ENCODE data around the gene VEGFB. TPM values are rescaled to one million over a fixed set of nuclear protein-coding genes. Genes with fewer than 3 reads are reported as not detected.

The VEGFB gene
- total and polyA plus RNA-seq, 12 donors: 158 to 353 (median 277) TPM

GRCh38 chr11:64223001-64223651, 11.3 kb upstream of the VEGFB start:
- Histone ChIP-seq H3K4me1 (peaks cover 16 to 40% (median 28%) of the 10 kb centered on the region in 9 donors), H3K4me3 (no peak overlapping the region), H3K27ac (peak overlapping the region in 2 of 10 donors; percentile 7 to 15), H3K9me3 (no peaks in the 10 kb centered on the region), H3K27me3 (no peaks in the 10 kb centered on the region), H3K36me3 (peaks cover 0 to 64% (median 0%) of the 10 kb centered on the region in 9 donors)
- intact Hi-C loops (cut with DNase I): no loop called here
- DNase-seq: no peak
- 76 to 81% methylated on average over 24 of the region's 24 CpGs for WGBS, 2 donors
- TF ChIP-seq CTCF (IDR thresholded peaks at IDR 0.05): no peak
- no peak for ATAC-seq

GRCh38 chr11:64224151-64224890, 10.1 kb upstream of the VEGFB start:
- no peak for ATAC-seq
- Histone ChIP-seq H3K36me3 (peaks cover 0 to 58% (median 0%) of the 10 kb centered on the region in 9 donors), H3K4me1 (peaks cover 16 to 49% (median 30%) of the 10 kb centered on the region in 9 donors), H3K27me3 (no peaks in the 10 kb centered on the region), H3K27ac (no peak overlapping the region), H3K9me3 (no peaks in the 10 kb centered on the region), H3K4me3 (peak overlapping the region in 1 of 10 donors; percentile 87)
- DNase-seq: no peak
- no peak for TF ChIP-seq CTCF (IDR thresholded peaks at IDR 0.05)
- intact Hi-C loops (cut with DNase I): no loop called here
- WGBS, 2 donors: 91 to 94% methylated on average over 17 of the region's 17 CpGs

- DNase-seq (no peak), ATAC-seq (peak in 1 of 8 donors; percentile 0)
- peaks cover 0 to 51% (median 0%) of the 10 kb centered on the region in 9 donors for H3K36me3 ChIP-seq
- H3K4me1 ChIP-seq: peaks cover 16 to 56% (median 37%) of the 10 kb centered on the region in 9 donors
- H3K27me3 ChIP-seq: no peaks in the 10 kb centered on the region
- H3K9me3 ChIP-seq: no peaks in the 10 kb centered on the region
- 64 to 66% methylated on average over 22 of the region's 22 CpGs for WGBS, 2 donors
- intact Hi-C loops (cut with DNase I): loop anchor here in 1 of 10 donors (5.0 kb wide), 1 partner anchor 38 kb away; the partner anchor contains the start of gene STIP1
- peak overlapping the region; percentile 64 to 95 (median 76) for H3K4me3 ChIP-seq
- H3K27ac ChIP-seq: peak overlapping the region in 9 of 10 donors; percentile 90 to 96 (median 96)
- TF ChIP-seq CTCF (IDR thresholded peaks at IDR 0.05): no peak
Measured at GRCh38 chr11:64224891-64225607, 9.3 kb upstream of the VEGFB start.

All from heart right ventricle (tissue), 16 donors.